T-helper 2 cell treated with Interferon-gamma antibody and Interleukin-4, amounts not matched to agents 100 ng/mL and 5 ng/mL, for 36 hours (primary cell): ENCODE results near the gene SIPA1L2. TPM values are rescaled to one million over a fixed set of nuclear protein-coding genes. Genes with fewer than 3 reads are reported as not detected.

Experiments
- intact Hi-C: fragments of 100-400 bp; cut with micrococcal nuclease; formaldehyde crosslinking; loops from one replicate; pipeline ENCODE4 v1.15.1; 2023
- total RNA-seq: library from RNA; stranded (reverse); gene quantifications from 2 replicates; pipeline ENCODE4 v1.2.3, GENCODE V29; 2022

Gene SIPA1L2, protein sequence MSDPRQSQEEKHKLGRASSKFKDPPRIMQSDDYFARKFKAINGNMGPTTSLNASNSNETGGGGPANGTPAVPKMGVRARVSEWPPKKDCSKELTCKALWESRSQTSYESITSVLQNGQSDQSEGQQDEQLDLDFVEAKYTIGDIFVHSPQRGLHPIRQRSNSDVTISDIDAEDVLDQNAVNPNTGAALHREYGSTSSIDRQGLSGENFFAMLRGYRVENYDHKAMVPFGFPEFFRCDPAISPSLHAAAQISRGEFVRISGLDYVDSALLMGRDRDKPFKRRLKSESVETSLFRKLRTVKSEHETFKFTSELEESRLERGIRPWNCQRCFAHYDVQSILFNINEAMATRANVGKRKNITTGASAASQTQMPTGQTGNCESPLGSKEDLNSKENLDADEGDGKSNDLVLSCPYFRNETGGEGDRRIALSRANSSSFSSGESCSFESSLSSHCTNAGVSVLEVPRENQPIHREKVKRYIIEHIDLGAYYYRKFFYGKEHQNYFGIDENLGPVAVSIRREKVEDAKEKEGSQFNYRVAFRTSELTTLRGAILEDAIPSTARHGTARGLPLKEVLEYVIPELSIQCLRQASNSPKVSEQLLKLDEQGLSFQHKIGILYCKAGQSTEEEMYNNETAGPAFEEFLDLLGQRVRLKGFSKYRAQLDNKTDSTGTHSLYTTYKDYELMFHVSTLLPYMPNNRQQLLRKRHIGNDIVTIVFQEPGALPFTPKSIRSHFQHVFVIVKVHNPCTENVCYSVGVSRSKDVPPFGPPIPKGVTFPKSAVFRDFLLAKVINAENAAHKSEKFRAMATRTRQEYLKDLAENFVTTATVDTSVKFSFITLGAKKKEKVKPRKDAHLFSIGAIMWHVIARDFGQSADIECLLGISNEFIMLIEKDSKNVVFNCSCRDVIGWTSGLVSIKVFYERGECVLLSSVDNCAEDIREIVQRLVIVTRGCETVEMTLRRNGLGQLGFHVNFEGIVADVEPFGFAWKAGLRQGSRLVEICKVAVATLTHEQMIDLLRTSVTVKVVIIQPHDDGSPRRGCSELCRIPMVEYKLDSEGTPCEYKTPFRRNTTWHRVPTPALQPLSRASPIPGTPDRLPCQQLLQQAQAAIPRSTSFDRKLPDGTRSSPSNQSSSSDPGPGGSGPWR (N-terminal part only)
- 0.23 TPM in 2 replicates for total RNA-seq

DNA sequence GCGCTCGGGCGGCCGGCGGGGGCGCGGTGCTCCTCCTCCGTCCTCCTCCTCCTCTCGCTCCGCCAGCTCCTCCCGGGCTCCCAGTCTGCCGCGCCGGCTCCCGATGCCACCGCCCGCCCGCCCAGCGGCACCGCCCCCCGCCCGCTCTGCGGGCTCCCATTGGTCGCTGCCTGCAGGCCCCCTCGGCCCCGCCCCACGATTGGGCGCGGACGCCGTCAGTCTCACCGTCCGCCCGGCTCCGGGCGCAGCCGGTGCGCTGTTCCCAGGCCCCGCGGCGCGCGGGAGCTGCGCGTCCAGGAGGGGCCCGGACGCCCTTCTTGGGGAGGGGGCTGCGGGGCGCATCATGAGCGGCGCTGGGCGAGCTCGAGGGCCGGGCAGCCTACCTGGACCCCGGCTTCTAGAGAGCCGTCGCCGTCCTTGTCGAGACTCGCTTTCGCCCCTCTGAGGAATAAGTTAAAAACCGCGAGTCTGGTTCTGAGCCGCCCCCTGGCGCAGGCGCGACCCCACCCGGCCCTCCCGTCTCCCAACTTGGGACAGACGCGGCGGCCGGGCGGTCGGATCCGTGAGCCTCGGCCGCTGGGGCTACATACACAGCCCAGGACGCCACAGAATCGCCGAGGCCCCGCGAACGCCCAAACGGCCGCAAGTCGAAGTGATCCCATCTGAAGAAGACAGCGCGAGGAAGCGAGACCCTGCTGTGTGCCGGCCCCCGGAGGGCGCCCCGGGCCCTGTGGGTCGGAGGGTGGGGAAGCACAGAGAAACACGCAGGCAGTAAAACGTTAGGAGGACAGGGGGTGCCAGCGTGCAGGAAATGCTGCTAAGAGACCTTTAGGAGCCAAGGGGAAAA is at the start of gene SIPA1L2:
SIPA1L2 (minus strand) TSS at position 87 of the 847 bp plus-strand sequence. CDS start 114,794 bp downstream, outside the sequence.
- intact Hi-C loops, result loop anchor here (1.0 to 10.0 kb wide), 3 partner anchors 177 to 665 kb away; partner anchors contain the start of genes MAP10, NTPCR and PCNX2

DNA sequence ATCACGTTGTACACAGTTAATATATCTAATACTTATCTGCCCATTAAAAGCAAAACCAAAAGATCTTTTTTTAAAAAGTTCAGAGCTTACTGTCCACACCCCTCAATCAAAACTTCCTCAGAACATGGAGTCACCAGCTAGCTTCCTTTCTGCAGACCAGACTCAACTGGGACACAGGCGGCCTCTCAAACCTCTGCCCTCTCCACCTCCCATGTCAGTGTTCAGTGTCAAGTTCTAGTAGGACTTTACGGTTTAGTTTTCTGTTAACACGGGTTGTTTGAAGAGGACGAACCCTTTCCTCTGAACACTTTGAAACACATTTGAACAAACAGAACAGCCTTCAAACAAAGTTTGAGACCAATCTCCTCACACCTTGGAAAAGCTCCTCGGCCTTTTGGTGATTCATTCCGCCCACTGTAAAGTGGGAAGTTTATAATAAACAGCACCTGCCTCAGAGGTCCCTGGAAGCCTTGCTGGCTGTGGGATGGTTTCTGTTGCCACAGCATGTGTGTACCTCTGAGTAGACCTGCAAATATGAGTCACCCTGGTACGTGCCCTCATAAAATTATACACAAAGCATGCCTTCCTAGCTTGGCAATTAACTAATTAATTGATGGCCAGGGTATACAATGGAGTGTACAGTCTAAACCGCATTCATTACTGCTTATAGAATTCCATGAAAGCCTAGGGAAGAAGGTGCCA is 48.4 kb upstream of the SIPA1L2 start:
- intact Hi-C loops, result no loop called here

DNA sequence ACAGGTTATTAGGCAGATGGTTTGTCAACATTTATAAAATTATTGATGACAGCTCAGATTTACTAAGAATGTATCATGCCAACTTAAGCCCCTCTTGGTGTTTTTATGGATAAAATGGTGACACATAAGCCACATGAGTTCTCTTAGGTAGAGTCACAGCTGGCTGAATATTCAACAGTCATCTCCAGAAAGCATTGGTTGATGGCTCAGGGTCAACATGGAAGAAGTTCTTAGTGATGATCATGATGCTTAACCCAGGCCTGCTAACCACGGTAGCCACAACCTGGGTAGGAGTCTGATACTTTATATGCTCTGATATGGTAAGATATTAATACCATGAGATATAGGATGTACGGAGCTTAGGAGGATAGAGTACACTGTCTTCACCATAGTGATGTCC is 46.4 kb upstream of the SIPA1L2 start:
- intact Hi-C loops, result no loop called here

DNA sequence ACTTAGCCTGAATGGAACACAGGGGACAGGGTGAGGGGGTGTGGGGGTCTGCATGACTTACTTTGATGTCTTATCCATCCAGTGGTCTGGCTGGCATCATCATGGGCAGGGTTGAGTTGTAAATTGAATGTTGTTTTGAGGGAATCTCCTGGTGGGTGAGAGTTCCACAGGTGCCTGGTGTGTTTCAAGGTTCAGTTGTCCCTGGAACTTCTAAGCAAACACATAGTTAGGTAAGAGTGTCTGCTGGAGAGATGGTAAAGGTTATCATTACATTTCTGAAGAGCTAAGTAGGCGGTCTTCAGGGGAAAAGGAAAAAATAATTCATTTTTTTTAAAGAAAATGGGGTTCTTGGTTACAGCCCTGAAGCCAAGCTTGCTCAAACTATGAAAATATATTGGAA is 46.0 kb upstream of the SIPA1L2 start:
- intact Hi-C loops, result no loop called here

DNA sequence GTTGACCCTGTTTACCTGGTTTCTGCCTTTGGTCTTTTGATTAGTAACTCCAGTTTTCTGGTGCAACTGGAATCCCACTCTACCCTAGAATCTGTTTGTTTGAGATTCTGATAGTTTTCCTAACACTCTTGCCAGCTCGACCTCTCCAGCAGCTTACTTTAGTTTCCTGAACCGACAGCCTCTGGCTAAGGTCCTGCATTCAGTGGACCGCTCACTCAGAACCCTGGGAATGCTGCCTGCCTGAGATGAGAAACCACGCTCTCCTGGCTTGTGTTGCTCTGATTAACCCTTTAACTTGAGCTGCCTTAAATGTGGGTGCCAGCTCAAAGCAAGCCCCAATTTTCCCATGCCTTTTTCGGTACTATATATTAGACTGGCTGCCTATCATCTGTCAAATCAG is 45.3 kb upstream of the SIPA1L2 start:
- intact Hi-C loops, result no loop called here

DNA sequence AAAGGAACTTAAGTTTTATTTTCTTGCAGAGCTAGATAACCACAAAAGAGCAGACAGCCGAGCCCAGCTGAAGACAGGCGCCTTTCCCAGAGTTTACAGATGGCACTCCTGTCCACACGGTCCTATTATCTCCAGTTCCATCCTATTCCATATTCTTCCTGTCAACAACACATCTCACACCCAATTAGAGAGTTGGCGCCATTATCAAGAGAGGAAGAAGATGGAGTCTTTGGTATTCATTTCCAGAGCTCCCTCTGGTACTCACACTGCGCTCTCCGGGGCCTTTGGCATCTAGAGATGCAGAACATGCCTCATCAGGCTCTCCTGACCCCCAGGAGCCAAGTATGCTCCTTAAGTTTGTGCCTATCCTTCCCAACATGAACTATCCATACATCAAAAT is 43.3 kb upstream of the SIPA1L2 start:
- intact Hi-C loops, result no loop called here

DNA sequence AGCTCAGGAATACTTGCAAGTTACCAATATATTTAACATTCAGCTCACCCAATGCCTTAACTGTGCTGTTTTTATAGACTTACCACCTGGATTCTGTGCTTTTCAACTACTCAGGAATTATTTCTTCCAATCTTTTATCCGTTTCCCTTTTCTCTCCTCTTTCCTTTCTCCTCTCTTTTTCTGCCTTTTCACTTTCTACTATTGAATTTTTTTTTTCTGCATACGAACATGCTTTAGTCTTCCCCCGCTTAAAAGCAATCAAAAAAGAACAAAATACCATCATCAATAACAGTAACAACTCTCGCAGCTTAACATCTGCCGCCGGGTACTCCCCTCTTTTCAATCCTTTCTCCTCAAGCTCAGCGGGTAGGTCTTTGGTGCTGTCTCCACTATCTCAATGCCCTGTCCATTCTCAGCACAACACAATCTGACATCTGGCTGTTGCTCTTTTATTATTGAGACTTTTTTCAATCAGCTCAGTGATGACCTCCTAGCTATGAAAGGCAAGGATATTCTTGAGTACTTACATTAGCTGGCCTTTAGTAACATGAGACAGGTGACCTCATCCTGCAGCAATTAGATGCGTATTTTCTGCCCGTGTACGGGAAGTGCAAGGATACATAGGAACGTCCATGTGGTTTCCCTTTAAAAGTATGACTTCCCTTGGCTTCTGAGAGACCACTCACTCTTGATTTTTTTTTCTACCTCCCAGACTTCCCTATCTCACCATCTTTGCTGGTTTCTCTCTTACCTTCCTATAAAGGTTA is 40.2 kb upstream of the SIPA1L2 start:
- intact Hi-C loops, result no loop called here

DNA sequence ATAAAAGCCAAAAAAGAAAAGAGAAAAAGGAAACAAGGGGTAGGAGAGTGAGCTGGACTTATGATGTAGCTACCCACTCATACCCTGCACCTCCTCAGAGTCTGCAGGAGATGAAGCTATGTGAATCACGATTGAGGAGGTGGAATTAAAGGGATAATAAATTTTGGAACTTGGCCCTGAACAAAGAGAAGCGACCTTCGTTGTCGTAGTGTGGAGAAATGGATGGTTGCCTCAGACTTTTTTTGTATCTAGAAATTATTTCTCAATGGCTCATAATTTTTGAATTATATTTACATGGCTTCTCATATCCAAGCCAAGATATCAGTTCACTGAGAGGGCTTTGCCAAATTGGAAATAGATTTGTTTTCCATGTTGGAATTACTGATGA is 37.8 kb upstream of the SIPA1L2 start:
- intact Hi-C loops, result no loop called here

DNA sequence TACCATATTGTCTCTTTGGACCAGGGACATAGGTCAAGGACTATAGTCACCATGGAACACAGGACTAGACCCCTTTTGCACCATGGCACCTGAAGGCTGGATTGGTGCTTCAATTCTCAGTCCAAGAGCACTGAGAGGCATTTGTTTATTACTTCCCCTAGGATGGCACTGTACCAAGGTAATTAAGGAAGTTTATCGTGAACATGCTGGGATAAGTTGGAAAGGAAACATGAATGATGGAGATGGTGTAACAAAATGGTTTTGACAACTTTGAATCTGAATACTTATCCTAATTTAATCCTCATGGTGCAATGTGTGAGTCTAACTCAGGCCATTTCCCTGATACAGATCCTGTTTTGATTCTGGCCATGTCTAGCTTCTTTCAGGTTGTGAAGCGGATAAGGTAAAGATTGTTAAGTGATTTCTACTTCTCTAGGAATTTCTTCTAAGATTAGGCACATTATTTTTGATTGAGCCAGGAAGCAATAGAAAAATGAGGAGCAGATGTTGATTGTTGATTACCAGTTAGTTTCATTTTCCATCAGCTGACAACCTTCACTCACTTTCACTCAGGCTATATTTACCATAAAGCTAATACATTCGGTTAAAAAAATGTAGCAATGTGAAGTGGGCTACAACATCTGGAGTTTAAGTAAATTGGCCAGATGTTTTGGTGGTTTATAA is 37.3 kb upstream of the SIPA1L2 start:
- intact Hi-C loops, result no loop called here

DNA sequence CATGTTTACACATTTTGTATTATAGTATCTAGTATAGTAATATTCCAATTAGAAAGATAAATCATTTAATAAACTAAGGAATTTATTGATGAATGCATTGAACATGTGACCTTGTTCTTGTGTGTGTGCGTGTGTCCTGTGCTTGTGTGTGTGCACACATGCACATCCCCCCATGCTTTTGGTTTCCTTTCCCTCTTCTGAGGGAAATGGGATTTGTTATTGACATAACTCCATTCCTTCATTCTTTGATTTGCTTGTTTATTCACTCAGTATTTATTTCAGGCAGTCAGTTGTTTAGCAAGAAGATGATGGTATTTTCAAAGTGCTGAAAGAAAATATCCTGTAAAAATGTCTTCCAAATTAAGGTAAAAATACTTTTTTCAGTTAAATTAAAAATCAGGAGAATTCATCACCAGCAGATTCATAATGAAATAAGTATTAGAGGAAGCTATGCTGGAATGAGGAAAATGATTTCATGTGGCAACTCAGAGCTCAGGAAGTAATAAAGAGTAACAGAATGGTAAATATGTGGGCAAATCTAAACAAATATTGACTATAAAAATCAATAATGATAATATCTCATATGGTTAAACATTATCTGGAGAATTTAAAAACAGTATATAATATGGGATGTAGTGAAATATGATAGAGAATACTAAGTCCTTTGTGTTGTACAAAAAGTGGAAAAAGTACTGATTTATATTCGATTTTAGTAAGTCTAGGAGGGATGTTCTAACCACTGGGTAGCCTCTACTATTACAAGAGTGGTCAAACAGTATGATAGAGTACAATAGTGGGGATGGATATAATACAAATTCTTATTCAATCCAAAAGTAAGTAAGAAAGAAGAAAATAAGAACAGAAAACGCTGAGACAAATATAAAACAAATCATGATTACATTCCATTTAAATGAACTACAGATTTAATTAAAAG is 35.2 kb upstream of the SIPA1L2 start:
- intact Hi-C loops, result no loop called here

DNA sequence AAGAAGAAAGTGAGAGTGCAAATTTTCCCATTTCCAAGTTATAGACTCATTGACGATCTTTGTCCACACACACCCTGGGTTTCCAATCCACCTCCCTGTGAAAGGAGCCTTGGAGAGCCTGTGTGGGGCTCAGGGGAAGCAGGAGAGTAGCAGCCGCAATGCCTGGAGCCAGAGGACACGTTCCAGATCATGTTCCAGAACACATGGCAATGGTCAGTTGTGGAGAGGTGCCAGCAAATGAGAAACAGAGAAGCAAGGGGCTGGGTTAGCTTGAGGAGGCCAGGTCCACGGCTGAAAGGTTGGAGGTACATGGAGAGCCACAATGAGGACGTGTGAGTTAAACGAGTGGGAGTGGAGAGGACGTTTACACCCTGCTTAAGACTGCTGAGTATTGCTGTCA is 33.0 kb upstream of the SIPA1L2 start:
- intact Hi-C loops, result no loop called here

DNA sequence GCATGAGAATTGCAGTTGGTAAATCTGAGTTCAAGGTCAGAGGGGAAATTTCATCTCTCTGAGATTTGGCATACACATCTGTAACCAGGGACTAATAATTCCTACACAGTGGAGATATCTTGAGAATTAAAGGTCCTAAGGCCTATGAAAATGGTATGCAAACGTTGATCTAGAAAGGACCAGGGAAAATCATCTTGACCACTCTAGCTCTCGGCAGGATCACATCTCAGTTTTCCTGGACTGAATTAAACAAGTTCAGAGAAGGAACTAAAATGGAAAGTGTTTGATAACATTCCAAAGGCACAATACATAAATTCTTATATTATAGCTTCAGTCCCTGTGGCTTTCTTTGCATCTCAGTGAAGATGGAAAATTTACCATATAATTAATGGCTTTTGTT is 28.5 kb upstream of the SIPA1L2 start:
- intact Hi-C loops, result no loop called here

DNA sequence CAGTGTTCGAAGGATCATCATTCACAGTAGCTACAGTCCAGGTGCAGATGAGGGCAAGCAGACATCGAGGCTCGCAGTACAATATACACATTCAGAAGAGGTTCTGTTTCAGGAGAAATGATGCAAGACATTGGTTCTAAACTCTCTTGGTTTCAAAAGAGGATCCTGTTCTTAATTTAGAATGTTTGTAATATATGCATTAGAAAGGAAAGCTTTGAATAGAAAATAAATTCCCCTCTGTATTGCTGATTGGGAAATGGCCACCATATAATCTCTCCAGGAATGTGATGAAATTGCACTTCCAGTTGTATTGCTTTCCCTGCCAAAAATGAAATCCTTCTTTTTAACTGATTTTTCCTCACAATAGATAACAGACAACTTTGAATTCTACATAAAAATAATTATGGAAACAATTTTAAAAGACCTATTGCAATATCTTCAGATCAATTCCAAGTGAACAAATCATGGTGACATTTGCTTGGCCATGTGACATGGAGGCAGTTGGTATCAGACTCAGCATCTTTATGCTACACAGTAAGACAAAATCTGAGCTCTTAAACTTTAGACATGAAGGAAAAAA is 27.6 kb upstream of the SIPA1L2 start:
- intact Hi-C loops, result no loop called here

DNA sequence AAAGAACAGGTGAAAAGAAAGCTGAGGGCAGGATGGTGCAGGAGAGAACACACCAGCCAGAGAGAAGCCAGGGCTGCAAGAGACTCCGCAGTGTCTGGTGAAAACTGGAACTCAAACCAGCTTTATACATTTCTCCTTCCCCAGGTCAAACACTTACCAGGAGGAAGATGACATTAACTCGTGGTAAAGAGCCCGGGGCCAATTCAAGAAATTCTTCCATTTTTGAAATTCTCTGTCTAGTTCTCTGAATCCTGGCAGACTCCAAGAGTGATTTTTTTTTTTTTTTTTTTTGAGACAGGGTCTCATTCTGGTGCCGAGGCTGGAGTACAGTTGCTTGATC is 25.8 kb upstream of the SIPA1L2 start:
- intact Hi-C loops, result no loop called here

DNA sequence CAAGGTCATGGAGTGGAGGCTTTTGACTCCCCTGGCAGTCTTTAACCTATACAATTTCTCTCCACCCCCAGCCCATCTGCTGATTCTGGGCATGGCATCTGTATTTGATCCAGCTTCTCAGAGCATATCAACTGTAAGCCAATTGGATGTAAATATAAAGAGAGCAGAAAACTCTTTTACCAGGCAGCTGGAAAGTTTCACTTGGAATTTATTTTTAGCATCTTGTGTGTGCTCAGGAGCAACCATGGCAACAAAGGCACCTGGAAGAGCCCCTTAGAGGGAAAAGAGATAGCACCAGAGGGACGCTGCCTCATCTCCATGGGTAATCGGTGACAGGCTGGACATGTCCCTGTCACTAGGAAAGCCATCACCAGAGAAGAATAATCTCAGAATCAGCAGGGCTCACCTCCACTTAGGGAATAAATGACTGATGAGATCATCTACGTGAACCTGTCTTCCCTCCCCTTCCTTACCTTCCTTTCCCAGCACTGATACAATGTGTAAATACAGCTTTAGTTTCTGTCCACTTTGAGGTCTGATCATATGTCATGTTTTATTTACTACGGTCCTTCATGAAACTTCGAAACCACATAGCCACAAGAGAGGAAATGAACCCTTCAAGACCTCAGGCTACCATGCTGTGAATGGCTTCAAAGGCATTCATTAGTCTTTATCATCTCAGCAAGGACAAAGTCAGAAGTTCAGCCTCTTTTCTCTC is 25.3 kb upstream of the SIPA1L2 start:
- intact Hi-C loops, result no loop called here

DNA sequence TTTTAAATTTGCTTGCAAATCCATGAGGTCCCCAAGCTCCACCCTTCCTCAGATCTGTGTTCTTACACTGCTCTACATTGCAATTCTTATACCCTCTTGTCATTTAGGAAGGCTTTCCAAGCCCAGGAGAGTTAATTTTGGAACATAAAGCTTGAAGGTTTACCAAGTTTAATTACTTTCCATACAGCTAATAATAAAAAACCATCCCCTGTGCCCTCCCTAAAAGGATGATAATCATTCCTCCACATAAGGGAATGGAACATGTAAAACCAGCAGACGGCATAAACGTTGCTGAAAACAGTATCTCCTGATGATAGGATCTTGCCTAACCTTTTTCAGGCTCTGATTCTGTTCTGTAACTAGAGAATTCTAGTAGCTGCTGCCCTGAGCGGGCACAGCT is 23.9 kb upstream of the SIPA1L2 start:
- intact Hi-C loops, result no loop called here

DNA sequence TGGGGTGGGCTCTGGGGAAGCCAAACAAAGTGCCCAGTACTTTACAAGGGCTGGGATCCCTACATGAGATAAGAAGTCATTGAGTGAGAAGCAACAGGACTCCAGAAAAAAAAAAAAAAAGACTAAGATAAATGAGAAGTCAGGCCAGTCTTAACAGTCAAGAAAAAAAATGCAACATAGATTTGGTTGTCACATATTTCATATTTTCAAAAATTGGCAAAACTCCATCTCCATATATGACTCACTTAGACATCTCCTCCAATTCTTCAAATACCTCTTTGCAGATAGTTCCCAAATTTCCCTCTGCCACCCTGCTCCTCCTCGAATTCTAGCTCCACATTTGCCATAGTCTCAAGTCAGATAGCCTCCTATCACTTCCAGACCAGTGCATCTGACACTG is 20.9 kb upstream of the SIPA1L2 start:
- intact Hi-C loops, result no loop called here
